ENCODE results near the gene ABCA4. TPM values are rescaled to one million over a fixed set of nuclear protein-coding genes. Genes with fewer than 3 reads are reported as not detected.

The ABCA4 gene
- total RNA-seq, 1 donor from 2014 or later, result 0.49 TPM

- no peak for DNase-seq (ENCODE audit: extremely low spot score in 2 of 2)
- intact Hi-C loops (cut with DNase I), result no loop called here
- Histone ChIP-seq H3K27me3 (no peaks in the 10 kb centered on the region), H3K4me1 (peaks cover 18% of the 10 kb centered on the region), H3K4me3 (no peak overlapping the region), H3K9me3 (no peaks in the 10 kb centered on the region), H3K27ac (no peak overlapping the region), H3K36me3 (no peaks in the 10 kb centered on the region)
- TF ChIP-seq CTCF (IDR thresholded peaks at IDR 0.05) (no peak), POLR2A (IDR thresholded peaks at IDR 0.05) (no peak), POLR2AphosphoS5 (IDR thresholded peaks at IDR 0.05; ENCODE audit: insufficient read depth in 1 of 2, low read depth in 1 of 2) (no peak)
These were observed 5.6 kb downstream of the ABCA4 start for GRCh38 chr1:94115254-94115899.

GRCh38 chr1:94113589-94114226 is 7.2 kb downstream of the ABCA4 start:
- no peak overlapping the region for H3K27ac ChIP-seq
- no peak for DNase-seq (ENCODE audit: extremely low spot score in 2 of 2)

DNA sequence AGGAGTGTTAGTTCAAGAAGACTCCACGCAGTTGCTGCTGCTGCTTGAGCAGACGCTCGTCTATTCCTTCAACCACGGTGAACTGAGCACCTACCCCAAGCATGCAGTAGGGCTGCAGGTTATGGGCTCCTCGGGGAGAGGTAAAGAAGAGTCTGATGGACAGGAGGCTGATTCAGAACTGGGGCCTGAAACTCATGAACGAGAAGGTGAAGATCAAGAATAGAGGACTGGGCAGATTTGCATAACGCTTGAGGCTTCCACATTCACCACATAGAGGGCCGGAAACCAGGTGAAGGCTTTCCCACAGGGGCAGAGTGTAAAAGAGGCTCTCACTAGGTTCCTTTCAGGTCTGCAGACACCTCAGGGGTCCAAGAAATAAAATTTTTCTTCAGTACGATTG is 9.1 kb downstream of the ABCA4 start:
- H3K27me3 ChIP-seq, result no peaks in the 10 kb centered on the region
- no peak for TF ChIP-seq POLR2AphosphoS5 (IDR thresholded peaks at IDR 0.05; ENCODE audit: insufficient read depth in 1 of 2, low read depth in 1 of 2)
- no peak overlapping the region for H3K27ac ChIP-seq
- no peaks in the 10 kb centered on the region for H3K36me3 ChIP-seq
- H3K9me3 ChIP-seq, result no peaks in the 10 kb centered on the region
- intact Hi-C loops (cut with DNase I), result no loop called here
- no peak overlapping the region for H3K4me3 ChIP-seq
- DNase-seq (ENCODE audit: extremely low spot score in 2 of 2), result no peak
- peaks cover 8% of the 10 kb centered on the region for H3K4me1 ChIP-seq

More at GRCh38 chr1:94113589-94114226, 7.2 kb downstream of the ABCA4 start:
- TF ChIP-seq POLR2A (IDR thresholded peaks at IDR 0.05) (no peak), CTCF (IDR thresholded peaks at IDR 0.05) (no peak), POLR2AphosphoS5 (IDR thresholded peaks at IDR 0.05; ENCODE audit: insufficient read depth in 1 of 2, low read depth in 1 of 2) (no peak)
- intact Hi-C loops (cut with DNase I), result no loop called here
- Histone ChIP-seq H3K36me3 (no peaks in the 10 kb centered on the region), H3K4me3 (no peak overlapping the region), H3K4me1 (peaks cover 18% of the 10 kb centered on the region), H3K9me3 (no peaks in the 10 kb centered on the region), H3K27me3 (no peaks in the 10 kb centered on the region)

- no peaks in the 10 kb centered on the region for H3K36me3 ChIP-seq
- intact Hi-C loops (cut with DNase I), result no loop called here
- no peaks in the 10 kb centered on the region for H3K9me3 ChIP-seq
- no peak overlapping the region for H3K27ac ChIP-seq
- TF ChIP-seq POLR2AphosphoS5 (IDR thresholded peaks at IDR 0.05; ENCODE audit: insufficient read depth in 1 of 2, low read depth in 1 of 2) (no peak), CTCF (IDR thresholded peaks at IDR 0.05) (no peak), POLR2A (IDR thresholded peaks at IDR 0.05) (no peak)
- H3K4me1 ChIP-seq, result peaks cover 3% of the 10 kb centered on the region
- no peaks in the 10 kb centered on the region for H3K27me3 ChIP-seq
- no peak for DNase-seq (ENCODE audit: extremely low spot score in 2 of 2)
- H3K4me3 ChIP-seq, result no peak overlapping the region
These were observed 9.8 kb downstream of the ABCA4 start for GRCh38 chr1:94110946-94111740.

- intact Hi-C loops (cut with DNase I), result no loop called here
- no peak for TF ChIP-seq CTCF (IDR thresholded peaks at IDR 0.05)
- Histone ChIP-seq H3K9me3 (no peaks in the 10 kb centered on the region), H3K4me1 (no peaks in the 10 kb centered on the region), H3K27me3 (no peaks in the 10 kb centered on the region), H3K27ac (no peak overlapping the region), H3K4me3 (no peak overlapping the region), H3K36me3 (no peaks in the 10 kb centered on the region)
- DNase-seq (ENCODE audit: extremely low spot score in 2 of 2), result no peak
These were observed 10.8 kb downstream of the ABCA4 start for GRCh38 chr1:94110021-94110761.
